Esophagus muscularis mucosa (tissue), 4 donors: ENCODE data around the gene ZNF79. TPM values are rescaled to one million over a fixed set of nuclear protein-coding genes. Genes with fewer than 3 reads are reported as not detected.

ENCODE experiments used
- DNase-seq: peaks from one replicate; pipeline ENCODE4 v3.0.0-alpha.2; 2017; ENCODE audit errors: extremely low spot score
- H3K27ac ChIP-seq, 4 donors: fragments of 200-600 bp; sonication (generic); replicated peaks in 1 of 4; 1 replicate in 3 of 4; 2 replicates in 1 of 4; pipeline ENCODE4 v1.5.1; 2016 to 2019; ENCODE audit warnings: mild to moderate bottlenecking in 1 of 4
- H3K27me3 ChIP-seq, 4 donors: fragments of 200-600 bp; sonication (generic); one replicate each; pipeline versions ENCODE4 v1.5.1 to v1.6.0; 2016 to 2019
- H3K36me3 ChIP-seq, 4 donors: fragments of 200-600 bp; sonication (generic); one replicate each; pipeline ENCODE4 v1.5.1; 2016 to 2019
- H3K4me1 ChIP-seq, 4 donors: fragments of 200-600 bp; sonication (generic); one replicate each; pipeline ENCODE4 v1.5.1; 2016 to 2019
- H3K4me3 ChIP-seq, 4 donors: fragments of 200-600 bp; sonication (generic); 1 replicate in 2 of 4; 2 replicates in 2 of 4; pipeline ENCODE4 v1.5.1; 2016 to 2019; ENCODE audit warnings: mild to moderate bottlenecking in 4 of 4, moderate library complexity in 1 of 4
- H3K9me3 ChIP-seq, 4 donors: fragments of 200-600 bp; sonication (generic); 1 replicate in 3 of 4; 2 replicates in 1 of 4; pipeline ENCODE4 v1.5.1; 2016 to 2019
- CTCF ChIP-seq, 3 experiments: fragments of 200-600 bp in 2 of 3; fragments of 450-650 bp in 1 of 3; sonication (generic) in 2 of 3; IDR thresholded peaks; one replicate each; pipeline ENCODE4 v1.5.1; 2017 to 2019; ENCODE audit warnings: antibody characterized with exemption in 3 of 3, mild to moderate bottlenecking in 2 of 3, moderate library complexity in 1 of 3
- EP300 ChIP-seq: sonication (generic); formaldehyde crosslinking; IDR thresholded peaks from one replicate; pipeline ENCODE4 v1.6.1; 2017; ENCODE audit warnings: antibody characterized with exemption
- POLR2A ChIP-seq: fragments of 450-650 bp; IDR thresholded peaks from one replicate; pipeline ENCODE4 v1.6.1; 2017; ENCODE audit warnings: antibody characterized with exemption, moderate library complexity, mild to moderate bottlenecking, low read depth
- POLR2AphosphoS5 ChIP-seq, 2 donors: sonication (generic); formaldehyde crosslinking; IDR thresholded peaks; one replicate each; pipeline ENCODE4 v1.6.1; 2017; ENCODE audit warnings: antibody characterized with exemption in 2 of 2
- WGBS: methylation state at CpG from one replicate; pipeline ENCODE4 v1.1.5; 2018; 5-methylcytosine and 5-hydroxymethylcytosine counted together
- intact Hi-C: fragments of 100-400 bp; cut with DNase I; formaldehyde crosslinking; loops from one replicate; pipeline ENCODE4 v1.15.1; 2023
- total RNA-seq, 4 donors: library from RNA; depleted of rRNA; stranded (reverse); fragments of >200 nt; gene quantifications; one replicate each; pipeline versions ENCODE4 v1.1.0 to v1.2.1, GENCODE V29; 2016

The ZNF79 gene
- total RNA-seq, 4 donors from 2014 or later, result 8.3 to 12.8 (median 11.2) TPM

- 72% methylated on average over 6 of the region's 6 CpGs for WGBS
- intact Hi-C loops, result no loop called here
- TF ChIP-seq CTCF (IDR thresholded peaks at IDR 0.05), result no peak
Observed at GRCh38 chr9:127388856-127389238, 35.3 kb upstream of the ZNF79 start.

DNA sequence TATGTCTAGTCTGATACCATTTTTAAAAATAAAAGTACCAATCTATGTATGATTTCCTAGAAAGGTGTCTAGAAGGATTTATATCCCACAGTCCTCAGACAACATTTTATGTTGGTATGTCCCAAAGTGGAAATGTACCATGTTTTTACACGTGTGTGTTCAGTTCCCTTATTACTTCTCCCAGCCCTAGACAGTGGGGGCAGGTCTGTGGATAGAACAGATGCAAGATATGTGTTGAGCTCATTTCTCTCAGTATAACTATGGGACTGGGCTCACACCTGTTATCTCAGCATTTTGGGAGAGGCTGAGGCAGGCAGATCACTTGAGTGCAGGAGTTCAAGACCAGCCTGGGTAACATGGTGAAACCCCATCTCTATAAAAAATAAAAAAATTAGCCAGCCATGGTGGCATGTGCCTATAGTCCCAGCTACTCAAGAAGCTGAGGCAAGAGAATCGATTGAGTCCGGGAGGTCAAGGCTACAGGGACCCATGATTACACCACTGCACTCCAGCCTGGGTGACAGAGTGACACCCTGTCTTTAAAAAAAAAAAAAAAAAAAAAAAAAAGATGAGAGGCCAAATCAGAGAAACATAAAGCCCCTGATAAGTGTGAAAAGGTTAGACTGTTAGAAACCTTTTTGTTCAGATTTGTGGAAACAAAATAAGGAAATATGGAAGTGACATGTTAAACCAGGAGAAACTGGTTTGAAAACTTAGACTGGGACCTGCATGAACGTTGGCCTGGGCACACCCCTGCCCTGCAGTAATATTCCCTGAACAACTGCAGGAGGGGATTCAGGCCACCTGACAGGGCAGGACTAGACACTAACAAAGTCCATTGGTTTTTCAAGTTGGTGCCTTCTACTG is 34.6 kb upstream of the ZNF79 start:
- H3K4me3 ChIP-seq, result no peak overlapping the region
- H3K4me1 ChIP-seq, result peaks cover 0 to 5% (median 2%) of the 10 kb centered on the region in 4 donors
- H3K27ac ChIP-seq, result no peak overlapping the region
- intact Hi-C loops, result no loop called here
- no peak for DNase-seq
- H3K27me3 ChIP-seq, result no peaks in the 10 kb centered on the region
- peaks cover 0 to 21% (median 11%) of the 10 kb centered on the region in 4 donors for H3K36me3 ChIP-seq
- WGBS, result 84% methylated on average over 4 of the region's 4 CpGs
- no peaks in the 10 kb centered on the region for H3K9me3 ChIP-seq
- TF ChIP-seq CTCF (IDR thresholded peaks at IDR 0.05) (no peak), POLR2A (no peak), EP300 (no peak), POLR2AphosphoS5 (IDR thresholded peaks at IDR 0.05) (no peak)

More at GRCh38 chr9:127388856-127389238, 35.3 kb upstream of the ZNF79 start:
- H3K36me3 ChIP-seq, result peaks cover 0 to 21% (median 11%) of the 10 kb centered on the region in 4 donors
- peaks cover 0 to 5% (median 2%) of the 10 kb centered on the region in 4 donors for H3K4me1 ChIP-seq
- no peak for DNase-seq
- peak overlapping the region in 1 of 4 donors; percentile 52 for H3K27ac ChIP-seq
- no peaks in the 10 kb centered on the region for H3K27me3 ChIP-seq
- H3K9me3 ChIP-seq, result no peaks in the 10 kb centered on the region
- H3K4me3 ChIP-seq, result no peak overlapping the region

DNA sequence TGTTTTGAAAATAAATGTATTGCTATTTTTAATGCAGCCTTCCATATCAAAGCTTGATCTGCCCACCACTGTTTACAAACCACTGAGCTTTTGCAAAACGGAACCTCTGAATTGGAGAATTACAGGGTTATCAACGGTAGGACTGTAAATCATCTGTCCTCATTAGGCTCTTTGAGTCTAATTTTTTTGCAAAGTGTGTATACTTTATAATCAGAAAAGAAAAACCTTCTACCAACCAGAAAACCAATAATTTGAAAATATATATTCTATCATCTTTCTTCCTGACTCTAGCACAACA is 34.0 kb upstream of the ZNF79 start:
- Histone ChIP-seq H3K27ac (no peak overlapping the region), H3K9me3 (no peaks in the 10 kb centered on the region), H3K27me3 (no peaks in the 10 kb centered on the region), H3K4me1 (peaks cover 0 to 5% (median 2%) of the 10 kb centered on the region in 4 donors), H3K4me3 (no peak overlapping the region), H3K36me3 (peaks cover 0 to 21% (median 11%) of the 10 kb centered on the region in 4 donors)
- intact Hi-C loops, result no loop called here
- no peak for TF ChIP-seq POLR2A
- DNase-seq, result no peak
- 77% methylated on average over 2 of the region's 2 CpGs for WGBS

DNA sequence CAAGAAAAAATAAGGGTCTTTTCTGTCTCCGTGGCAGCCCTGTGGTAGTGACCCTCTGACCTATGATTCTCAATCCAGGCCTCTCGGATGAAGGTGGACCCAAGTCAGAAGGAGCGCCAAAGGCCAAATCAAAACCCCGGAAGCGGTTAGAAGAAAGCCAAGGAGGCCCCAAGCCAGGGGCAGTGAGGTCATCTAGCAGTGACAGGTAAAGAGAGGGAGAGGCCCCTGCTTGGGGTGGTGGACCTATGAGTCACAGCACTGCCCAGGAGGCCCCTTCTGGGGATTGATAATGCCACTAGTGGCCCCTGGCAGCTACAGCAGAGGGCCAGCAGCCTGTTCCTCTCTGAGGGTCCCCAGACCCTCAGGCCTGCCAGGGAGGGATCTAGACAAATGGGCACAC is 33.6 kb upstream of the ZNF79 start:
- TF ChIP-seq EP300, result no peak
- TF ChIP-seq CTCF (IDR thresholded peaks at IDR 0.05), result no peak
- TF ChIP-seq POLR2A, result no peak
- no peak for TF ChIP-seq POLR2AphosphoS5 (IDR thresholded peaks at IDR 0.05)
- WGBS, result 76% methylated on average over 5 of the region's 5 CpGs
- no peaks in the 10 kb centered on the region for H3K9me3 ChIP-seq
- peaks cover 0 to 5% (median 2%) of the 10 kb centered on the region in 4 donors for H3K4me1 ChIP-seq
- H3K4me3 ChIP-seq, result no peak overlapping the region
- peaks cover 0 to 21% (median 11%) of the 10 kb centered on the region in 4 donors for H3K36me3 ChIP-seq
- intact Hi-C loops, result no loop called here
- H3K27me3 ChIP-seq, result no peaks in the 10 kb centered on the region
- H3K27ac ChIP-seq, result no peak overlapping the region
- DNase-seq, result no peak

DNA sequence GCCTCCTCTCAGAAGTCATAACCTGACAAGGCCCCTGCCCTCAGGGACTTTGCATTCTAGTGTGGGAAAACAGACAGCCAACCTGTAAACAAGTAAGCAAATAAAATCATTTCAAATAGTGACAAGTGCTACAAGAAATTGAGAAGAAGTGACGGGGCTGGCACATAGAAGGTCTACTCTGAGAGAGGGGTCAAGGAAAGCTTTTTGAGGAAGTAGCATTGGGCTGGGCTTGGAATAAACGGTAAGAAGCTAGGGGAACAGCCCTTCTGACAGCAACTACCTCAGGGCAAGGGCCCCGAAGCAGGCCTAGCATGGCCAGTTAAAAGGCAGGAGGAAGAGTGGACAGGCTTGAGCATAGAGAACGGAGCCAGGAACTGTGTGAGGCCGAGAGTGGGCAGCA is 32.0 kb upstream of the ZNF79 start:
- no peak for TF ChIP-seq EP300
- TF ChIP-seq POLR2AphosphoS5 (IDR thresholded peaks at IDR 0.05), result no peak
- no peak for TF ChIP-seq CTCF (IDR thresholded peaks at IDR 0.05)
- TF ChIP-seq POLR2A, result no peak
- peaks cover 0 to 21% (median 11%) of the 10 kb centered on the region in 4 donors for H3K36me3 ChIP-seq
- peak overlapping the region in 1 of 4 donors; percentile 37 for H3K27ac ChIP-seq
- peaks cover 5 to 12% (median 8%) of the 10 kb centered on the region in 4 donors for H3K4me1 ChIP-seq
- no peaks in the 10 kb centered on the region for H3K27me3 ChIP-seq
- DNase-seq, result no peak
- WGBS, result 76% methylated on average over 5 of the region's 5 CpGs
- intact Hi-C loops, result no loop called here
- H3K4me3 ChIP-seq, result no peak overlapping the region
- H3K9me3 ChIP-seq, result no peaks in the 10 kb centered on the region
